H1 (cell line): Measurements from ENCODE around the gene ZNF248. TPM values are rescaled to one million over a fixed set of nuclear protein-coding genes. Genes with fewer than 3 reads are reported as not detected.

Source experiments
- CTCF ChIA-PET: fragments of 300-600 bp; sonication (Branson Sonifier 250); formaldehyde crosslinking; loops from one replicate; lab custom pipeline; 2021; ENCODE audit not compliant: partially characterized antibody; lab: Charles Lee
- POLR2A ChIA-PET: fragments of 300-600 bp; sonication (Branson Sonifier 250); formaldehyde crosslinking; loops from one replicate; lab custom pipeline; 2021; ENCODE audit warnings: inconsistent platforms; ENCODE audit not compliant: partially characterized antibody; lab: Charles Lee
- DNase-seq, 2 experiments: peaks; one replicate each; pipeline versions ENCODE4 v3.0.0 to v3.0.0-alpha.2; 2010 to 2022; ENCODE audit warnings: low spot score in 2 of 2, low read depth in 1 of 2, mixed read lengths in 1 of 2
- FAIRE-seq: peaks from 2 replicates; lab custom pipeline; 2011; peaks lifted over from hg19 to GRCh38; lab: Jason Lieb, UNC
- H2AFZ ChIP-seq: 2 replicates; pipeline ENCODE4 v1.8.1; 2012; ENCODE audit warnings: low read length, inconsistent platforms
- H2AK5ac ChIP-seq: 2 replicates; pipeline ENCODE4 v1.6.1; 2013; ENCODE audit warnings: low read depth, low read length
- H2BK120ac ChIP-seq: replicated peaks from 2 replicates; pipeline ENCODE3; 2013; ENCODE audit warnings: low read depth, low read length, inconsistent platforms
- H2BK12ac ChIP-seq: 2 replicates; pipeline ENCODE4 v1.6.1; 2013; ENCODE audit warnings: low read depth, low read length
- H2BK15ac ChIP-seq: 2 replicates; pipeline ENCODE4 v1.6.1; 2013; ENCODE audit warnings: low read length
- H2BK20ac ChIP-seq: 2 replicates; pipeline ENCODE4 v1.6.1; 2013; ENCODE audit warnings: low read length
- H2BK5ac ChIP-seq: 2 replicates; pipeline ENCODE4 v1.6.1; 2013; ENCODE audit warnings: low read depth, low read length
- H3K14ac ChIP-seq: 2 replicates; pipeline ENCODE4 v1.6.1; 2013; ENCODE audit warnings: inconsistent platforms; ENCODE audit not compliant: insufficient read length
- H3K18ac ChIP-seq: 2 replicates; pipeline ENCODE4 v1.6.1; 2013; ENCODE audit warnings: low read length; ENCODE audit errors: extremely low read depth
- H3K23ac ChIP-seq: 2 replicates; pipeline ENCODE4 v1.6.1; 2013; ENCODE audit warnings: inconsistent platforms; ENCODE audit not compliant: insufficient read length
- H3K23me2 ChIP-seq: 2 replicates; pipeline ENCODE4 v1.6.1; 2013; ENCODE audit warnings: low read depth, low read length
- H3K27ac ChIP-seq: 2 replicates; pipeline ENCODE4 v1.6.1; 2011; ENCODE audit warnings: low read depth, low read length, inconsistent platforms
- H3K27me3 ChIP-seq, 4 experiments: replicated peaks in 1 of 4; 1 replicate in 1 of 4; 2 replicates in 3 of 4; pipeline versions ENCODE4 v1.6.1 to v1.8.1; 2011 to 2013; ENCODE audit warnings: low read length in 3 of 4, mild to moderate bottlenecking in 3 of 4, inconsistent platforms in 2 of 4, mixed read lengths in 2 of 4, moderate library complexity in 1 of 4; ENCODE audit not compliant: control insufficient read depth in 3 of 4, insufficient read depth in 3 of 4; ENCODE audit errors: extremely low read depth in 1 of 4
- H3K36me3 ChIP-seq, 4 experiments: 2 replicates each; pipeline versions ENCODE4 v1.6.1 to v1.8.1; 2011 to 2013; ENCODE audit warnings: mild to moderate bottlenecking in 4 of 4, low read length in 3 of 4, moderate library complexity in 2 of 4, control low read depth in 1 of 4, inconsistent platforms in 1 of 4; ENCODE audit not compliant: insufficient read depth in 4 of 4, control insufficient read depth in 2 of 4
- H3K4ac ChIP-seq: replicated peaks from 2 replicates; pipeline ENCODE3; 2013; ENCODE audit warnings: low read length, low read depth, mixed read lengths, inconsistent platforms; ENCODE audit not compliant: insufficient read length
- H3K4me1 ChIP-seq, 4 experiments: replicated peaks in 1 of 4; 1 replicate in 1 of 4; 2 replicates in 3 of 4; pipeline versions ENCODE4 v1.6.1 to v1.8.1; 2011 to 2013; ENCODE audit warnings: low read length in 3 of 4, inconsistent platforms in 2 of 4, mixed read lengths in 1 of 4; ENCODE audit not compliant: insufficient read depth in 4 of 4, control insufficient read depth in 3 of 4
- H3K4me2 ChIP-seq, 2 experiments: 2 replicates each; pipeline versions ENCODE4 v1.6.1 to v1.8.1; 2011 to 2013; ENCODE audit warnings: low read depth in 2 of 2, low read length in 2 of 2, control low read depth in 1 of 2, inconsistent platforms in 1 of 2, mild to moderate bottlenecking in 1 of 2; ENCODE audit not compliant: insufficient read depth in 1 of 2
- H3K4me3 ChIP-seq, 4 experiments: fragments of 200-600, 300-600 bp in 1 of 4; sonication (generic), shearing (Covaris generic), sonication (Bioruptor Twin) in 1 of 4; 2 replicates each; pipeline versions ENCODE4 v1.5.1 to v1.8.1; 2011 to 2016; ENCODE audit warnings: low read length in 4 of 4, low read depth in 3 of 4, control low read depth in 2 of 4, inconsistent platforms in 2 of 4, mild to moderate bottlenecking in 2 of 4, mixed read lengths in 1 of 4, moderate library complexity in 1 of 4; ENCODE audit not compliant: insufficient read depth in 2 of 4; ENCODE audit errors: extremely low read depth in 1 of 4
- H3K56ac ChIP-seq: replicated peaks from 2 replicates; pipeline ENCODE3; 2013; ENCODE audit warnings: low read depth, mild to moderate bottlenecking, mixed read lengths, low read length, inconsistent platforms; ENCODE audit not compliant: insufficient read length
- H3K79me1 ChIP-seq: 2 replicates; pipeline ENCODE4 v1.6.1; 2013; ENCODE audit warnings: low read depth, low read length, control low read depth
- H3K79me2 ChIP-seq, 2 experiments: 2 replicates each; pipeline versions ENCODE4 v1.6.1 to v1.8.1; 2012 to 2013; ENCODE audit warnings: low read length in 2 of 2, mild to moderate bottlenecking in 2 of 2, inconsistent platforms in 1 of 2; ENCODE audit not compliant: insufficient read depth in 2 of 2, control insufficient read depth in 1 of 2
- H3K9ac ChIP-seq, 4 experiments: replicated peaks in 1 of 4; 1 replicate in 1 of 4; 2 replicates in 3 of 4; pipeline versions ENCODE4 v1.6.1 to v1.8.1; 2011 to 2013; ENCODE audit warnings: low read depth in 3 of 4, low read length in 3 of 4, control low read depth in 2 of 4, mild to moderate bottlenecking in 2 of 4, moderate library complexity in 2 of 4, inconsistent platforms in 1 of 4; ENCODE audit errors: extremely low read depth in 1 of 4
- H3K9me3 ChIP-seq, 2 experiments: 2 replicates each; pipeline versions ENCODE4 v1.6.1 to v1.8.1; 2012 to 2013; ENCODE audit warnings: mild to moderate bottlenecking in 2 of 2, moderate library complexity in 2 of 2, control low read depth in 1 of 2, inconsistent platforms in 1 of 2, low read depth in 1 of 2, low read length in 1 of 2, mixed read lengths in 1 of 2; ENCODE audit not compliant: insufficient read depth in 2 of 2
- H4K20me1 ChIP-seq, 2 experiments: replicated peaks in 1 of 2; 2 replicates each; pipeline versions ENCODE3 to v1.8.1; 2011 to 2013; ENCODE audit warnings: inconsistent platforms in 2 of 2, low read length in 2 of 2, mild to moderate bottlenecking in 1 of 2; ENCODE audit not compliant: insufficient read depth in 2 of 2, control insufficient read depth in 1 of 2
- H4K5ac ChIP-seq: 2 replicates; pipeline ENCODE4 v1.6.1; 2013; ENCODE audit warnings: low read length, low read depth, mixed read lengths, inconsistent platforms; ENCODE audit not compliant: insufficient read length
- H4K8ac ChIP-seq: 2 replicates; pipeline ENCODE4 v1.8.0; 2013; ENCODE audit warnings: mild to moderate bottlenecking, moderate library complexity, low read length, inconsistent platforms; ENCODE audit not compliant: insufficient read depth; ENCODE audit errors: extremely low read depth
- H4K91ac ChIP-seq: replicated peaks from 2 replicates; pipeline ENCODE3; 2013; ENCODE audit warnings: low read length, mixed read lengths, inconsistent platforms; ENCODE audit not compliant: insufficient read length
- ASH2L ChIP-seq: fragments of 200-600, 300-600 bp; sonication (generic); IDR thresholded peaks from one replicate; pipeline ENCODE4 v1.7.1; 2017; ENCODE audit warnings: low read length
- NANOG ChIP-seq: IDR thresholded peaks from 2 replicates; pipeline ENCODE4 v1.6.1; 2011; ENCODE audit warnings: low read length, low read depth, mild to moderate bottlenecking, inconsistent platforms; ENCODE audit not compliant: insufficient read depth, poor library complexity, severe bottlenecking
- POLR2AphosphoS5 ChIP-seq: IDR thresholded peaks from 2 replicates; pipeline ENCODE4 v1.6.1; 2011; ENCODE audit warnings: low read depth, low read length
- POU5F1 ChIP-seq: IDR thresholded peaks from 2 replicates; pipeline ENCODE4 v1.6.1; 2011; ENCODE audit warnings: low read depth, mild to moderate bottlenecking, low read length, moderate library complexity
- RFX5 ChIP-seq: IDR thresholded peaks from 2 replicates; pipeline ENCODE4 v1.6.1; 2011; ENCODE audit warnings: low read depth, low read length, improper control_type of control experiment, borderline replicate concordance
- SP4 ChIP-seq: IDR thresholded peaks from 2 replicates; pipeline ENCODE4 v1.6.1; 2012; ENCODE audit warnings: low read length, inconsistent platforms
- TAF7 ChIP-seq: optimal IDR thresholded peaks from 2 replicates; pipeline ENCODE3; 2011; ENCODE audit warnings: low read depth, mild to moderate bottlenecking, inconsistent platforms, low read length, moderate library complexity, borderline replicate concordance
- YY1 ChIP-seq: IDR thresholded peaks from 2 replicates; pipeline ENCODE4 v1.6.1; 2011; ENCODE audit warnings: low read depth, mild to moderate bottlenecking, low read length
- WGBS, 2 experiments: shearing (Covaris generic) in 1 of 2; methylation state at CpG; one replicate each; pipeline versions ENCODE4 v1.1.6 to v1.1.7; 2013 to 2015; ENCODE audit warnings: low lambda C conversion rate in 2 of 2, mixed read lengths in 2 of 2, inconsistent platforms in 1 of 2, low coverage in 1 of 2, missing lambda C conversion rate in 1 of 2; ENCODE audit not compliant: insufficient replicate concordance in 2 of 2, insufficient coverage in 1 of 2, insufficient read length in 1 of 2; ENCODE audit errors: extremely low coverage in 1 of 2, missing lambda C conversion rate in 1 of 2; 5-methylcytosine and 5-hydroxymethylcytosine counted together
- polyA plus RNA-seq, 7 experiments: library from polyadenylated mRNA; depleted of rRNA in 3 of 7; stranded (reverse) in 5 of 7; unstranded in 2 of 7; fragments of >200 nt in 5 of 7; fragments of 200-250 nt in 2 of 7; gene quantifications; 1 replicate in 5 of 7; 2 replicates in 1 of 7; 4 replicates in 1 of 7; pipeline versions ENCODE4 v1.2.1 to v1.2.3, GENCODE V29; 2011 to 2013; ENCODE audit warnings: missing spikeins in 2 of 7, mixed read lengths in 2 of 7
- total RNA-seq: library from RNA; stranded (reverse); fragmentation: NEBNext Ultra II Directional; extraction: Animal tissue kit (Norgen Biotek cat#: 25700); gene quantifications from 2 replicates; pipeline ENCODE4 v1.2.1, GENCODE V29; 2021
- TF ChIP-seq, protein P1 (sequence below), 3 experiments: IDR thresholded peaks; 1 replicate in 2 of 3; 2 replicates in 1 of 3; pipeline versions ENCODE4 v1.5.1 to v1.6.1; 2011; ENCODE audit warnings: low read length in 3 of 3, mild to moderate bottlenecking in 3 of 3, inconsistent platforms in 2 of 3, low read depth in 1 of 3, moderate library complexity in 1 of 3; ENCODE audit not compliant: insufficient read depth in 1 of 3; ENCODE audit errors: control extremely low read depth in 1 of 3

Gene ZNF248
- total and polyA plus RNA-seq, 2 of the 8 experiments (the other 6 are each of a cell fraction or from before 2014, with no cell fraction given), result 9.1 TPM; not detected in 1

DNA sequence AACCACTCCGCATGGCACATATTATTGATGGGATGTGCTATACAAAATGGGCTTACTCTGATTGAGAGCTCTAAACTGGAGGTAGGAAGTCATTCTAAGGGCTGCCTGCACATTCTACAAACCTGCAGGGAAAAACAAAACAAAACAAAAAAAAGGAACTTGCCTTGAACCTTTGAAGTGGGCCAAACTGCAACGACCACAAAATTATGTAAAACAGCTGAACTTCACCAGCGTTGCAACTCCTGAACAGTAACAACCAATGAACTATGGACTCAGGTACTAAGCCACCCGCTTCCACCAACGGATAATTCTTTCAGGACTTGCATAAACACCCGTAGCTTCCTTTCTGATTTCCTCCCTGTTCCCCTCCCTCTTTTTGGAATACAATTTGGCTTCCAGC is 80.4 kb downstream of the ZNF248 start:
- Histone ChIP-seq H2BK20ac (no peak overlapping the region), H3K56ac (no peak overlapping the region), H4K91ac (no peak overlapping the region), H2AFZ (no peak overlapping the region), H2BK15ac (no peak overlapping the region), H2BK120ac (no peak overlapping the region), H3K23ac (no peak overlapping the region), H3K27me3 (no peaks in the 10 kb centered on the region), H3K18ac (no peak overlapping the region), H2BK12ac (no peak overlapping the region), H3K4me3 (no peak overlapping the region), H4K8ac (no peak overlapping the region), H3K4ac (no peak overlapping the region), H3K79me1 (no peaks in the 10 kb centered on the region), H4K20me1 (no peaks in the 10 kb centered on the region), H2AK5ac (no peak overlapping the region), H3K9ac (no peak overlapping the region), H2BK5ac (no peak overlapping the region), H3K79me2 (no peaks in the 10 kb centered on the region), H3K9me3 (peaks cover 54 to 65% of the 10 kb centered on the region in 2 experiments), H3K36me3 (peaks cover 0 to 2% (median 0%) of the 10 kb centered on the region in 4 experiments; a peak in 1 of 8 replicates), H3K14ac (no peak overlapping the region), H4K5ac (no peak overlapping the region), H3K4me2 (no peak overlapping the region), H3K23me2 (no peaks in the 10 kb centered on the region), H3K27ac (no peak overlapping the region), H3K4me1 (no peaks in the 10 kb centered on the region)
- POLR2A ChIA-PET, result no interaction called here
- CTCF ChIA-PET, result interaction anchor here (0.7 kb wide), 1 partner anchor 23 kb away, joined by 3 read pairs; no protein-coding TSS in a partner anchor
- FAIRE-seq (no peak), DNase-seq (no peak)
- no peak for TF ChIP-seq NANOG
- TF ChIP-seq RFX5, result no peak
- TF ChIP-seq, protein P1, sequence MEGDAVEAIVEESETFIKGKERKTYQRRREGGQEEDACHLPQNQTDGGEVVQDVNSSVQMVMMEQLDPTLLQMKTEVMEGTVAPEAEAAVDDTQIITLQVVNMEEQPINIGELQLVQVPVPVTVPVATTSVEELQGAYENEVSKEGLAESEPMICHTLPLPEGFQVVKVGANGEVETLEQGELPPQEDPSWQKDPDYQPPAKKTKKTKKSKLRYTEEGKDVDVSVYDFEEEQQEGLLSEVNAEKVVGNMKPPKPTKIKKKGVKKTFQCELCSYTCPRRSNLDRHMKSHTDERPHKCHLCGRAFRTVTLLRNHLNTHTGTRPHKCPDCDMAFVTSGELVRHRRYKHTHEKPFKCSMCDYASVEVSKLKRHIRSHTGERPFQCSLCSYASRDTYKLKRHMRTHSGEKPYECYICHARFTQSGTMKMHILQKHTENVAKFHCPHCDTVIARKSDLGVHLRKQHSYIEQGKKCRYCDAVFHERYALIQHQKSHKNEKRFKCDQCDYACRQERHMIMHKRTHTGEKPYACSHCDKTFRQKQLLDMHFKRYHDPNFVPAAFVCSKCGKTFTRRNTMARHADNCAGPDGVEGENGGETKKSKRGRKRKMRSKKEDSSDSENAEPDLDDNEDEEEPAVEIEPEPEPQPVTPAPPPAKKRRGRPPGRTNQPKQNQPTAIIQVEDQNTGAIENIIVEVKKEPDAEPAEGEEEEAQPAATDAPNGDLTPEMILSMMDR (IDR thresholded peaks at IDR 0.05; ENCODE audit: control extremely low read depth in 1 of 3, insufficient read depth in 1 of 3, low read depth in 1 of 3, low read length in 3 of 3), result no peak
- no peak for TF ChIP-seq TAF7
- TF ChIP-seq YY1, result no peak
- no peak for TF ChIP-seq POU5F1
- no peak for TF ChIP-seq POLR2AphosphoS5
- no peak for TF ChIP-seq ASH2L
- TF ChIP-seq SP4, result no peak
- WGBS, 2 experiments, result 88% methylated on average over 6 of the region's 6 CpGs; no CpG with 5 or more reads in 1 of the 2 experiments
